HepG2 (cell line): ENCODE data around the gene SRSF7. TPM values are rescaled to one million over a fixed set of nuclear protein-coding genes. Genes with fewer than 3 reads are reported as not detected.

Experiments
- HNRNPLL ChIP-seq: fragments of 200-400 bp; formaldehyde crosslinking; IDR thresholded peaks from 2 replicates; pipeline ENCODE4 v1.6.1; 2017; ENCODE audit warnings: mild to moderate bottlenecking, low read depth, low read length; ENCODE audit not compliant: poor library complexity, severe bottlenecking
- JUNB ChIP-seq: sonication (generic); formaldehyde crosslinking; IDR thresholded peaks from 2 replicates; pipeline ENCODE4 v1.8.0; 2022; ENCODE audit warnings: missing genetic modification reagents, mild to moderate bottlenecking, borderline replicate concordance
- KLF9 ChIP-seq: IDR thresholded peaks from 2 replicates; pipeline ENCODE4 v1.6.1; 2016; ENCODE audit warnings: low read depth
- SAFB2 ChIP-seq: sonication (generic); formaldehyde crosslinking; IDR thresholded peaks from 2 replicates; pipeline ENCODE4 v1.5.1; 2020; ENCODE audit warnings: missing genetic modification reagents, low read depth, mild to moderate bottlenecking, borderline replicate concordance
- SOX13 ChIP-seq, 3 experiments: fragments of 450-650 bp in 1 of 3; sonication (generic) in 1 of 3; formaldehyde crosslinking in 1 of 3; IDR thresholded peaks in 2 of 3; conservative IDR thresholded peaks in 1 of 3; 2 replicates each; pipeline versions ENCODE4 v1.5.0 to v1.6.1; 2016 to 2020; ENCODE audit warnings: antibody characterized with exemption in 1 of 3, mild to moderate bottlenecking in 1 of 3, missing compliant biosample characterization in 1 of 3, missing genetic modification reagents in 1 of 3, moderate library complexity in 1 of 3
- SPEN ChIP-seq: sonication (generic); formaldehyde crosslinking; IDR thresholded peaks from 2 replicates; pipeline ENCODE4 v1.5.1; 2020; ENCODE audit warnings: low read depth, mild to moderate bottlenecking, missing genetic modification reagents
- TCF7L2 ChIP-seq: IDR thresholded peaks from 2 replicates; pipeline ENCODE4 v1.6.1; 2011; ENCODE audit warnings: mild to moderate bottlenecking, low read depth, low read length, moderate library complexity
- ZEB1 ChIP-seq: IDR thresholded peaks from 2 replicates; pipeline ENCODE4 v1.6.1; 2012; ENCODE audit warnings: mild to moderate bottlenecking, low read depth, inconsistent platforms; ENCODE audit not compliant: insufficient replicate concordance
- ZNF451 ChIP-seq: sonication (generic); formaldehyde crosslinking; IDR thresholded peaks from 2 replicates; pipeline ENCODE4 v1.5.0; 2020; ENCODE audit warnings: mild to moderate bottlenecking, missing genetic modification reagents
- ZNF577 ChIP-seq: sonication (generic); formaldehyde crosslinking; IDR thresholded peaks from 2 replicates; pipeline ENCODE4 v1.4.0; 2020; ENCODE audit warnings: mild to moderate bottlenecking, low read depth, missing genetic modification reagents, borderline replicate concordance
- ZSCAN31 ChIP-seq: sonication (generic); formaldehyde crosslinking; IDR thresholded peaks from 2 replicates; pipeline ENCODE4 v1.5.0; 2020; ENCODE audit warnings: low read depth, mild to moderate bottlenecking, missing genetic modification reagents
- polyA plus RNA-seq, 8 experiments: library from polyadenylated mRNA; depleted of rRNA in 3 of 8; stranded (reverse) in 7 of 8; unstranded in 1 of 8; fragments of >200 nt; fragmentation: Illumina TruSeq in 4 of 8; extraction: Trizol in 4 of 8; gene quantifications; 2 replicates each; pipeline versions ENCODE4 v1.2.1 to v1.2.3, GENCODE V29; 2011 to 2016; ENCODE audit warnings: low read depth in 4 of 8, missing spikeins in 1 of 8, mixed read lengths in 1 of 8; ENCODE audit not compliant: insufficient read depth in 1 of 8
- total RNA-seq, 5 experiments: library from RNA; depleted of rRNA; stranded (reverse); fragments of >200 nt; fragmentation: Illumina TruSeq; extraction: Trizol; gene quantifications; 2 replicates each; pipeline ENCODE4 v1.2.3, GENCODE V29; 2016; ENCODE audit warnings: low read depth in 1 of 5
- TF ChIP-seq, protein P1 (sequence below): sonication (generic); formaldehyde crosslinking; IDR thresholded peaks from 2 replicates; pipeline ENCODE4 v1.4.0; 2020; ENCODE audit warnings: missing genetic modification reagents, borderline replicate concordance
- TF ChIP-seq, protein P2 (sequence below): sonication (generic); formaldehyde crosslinking; IDR thresholded peaks from 2 replicates; pipeline ENCODE4 v1.5.0; 2020; ENCODE audit warnings: mild to moderate bottlenecking, missing genetic modification reagents
- TF ChIP-seq, protein P3 (sequence below): sonication (generic); formaldehyde crosslinking; IDR thresholded peaks from 2 replicates; pipeline ENCODE4 v1.5.0; 2020; ENCODE audit warnings: missing genetic modification reagents, mild to moderate bottlenecking, borderline replicate concordance
- TF ChIP-seq, protein P4 (sequence below): sonication (generic); formaldehyde crosslinking; IDR thresholded peaks from 2 replicates; pipeline ENCODE4 v1.5.1; 2020; ENCODE audit warnings: mild to moderate bottlenecking, missing genetic modification reagents, borderline replicate concordance
- TF ChIP-seq, protein P5 (sequence below): sonication (generic); formaldehyde crosslinking; IDR thresholded peaks from 2 replicates; pipeline ENCODE4 v1.9.0; 2021; ENCODE audit warnings: missing genetic modification reagents, mild to moderate bottlenecking, borderline replicate concordance

Gene SRSF7
- total and polyA plus RNA-seq, 2 of the 13 experiments (the other 11 are each of a cell fraction or from before 2014, with no cell fraction given), result 172 to 275 TPM

DNA sequence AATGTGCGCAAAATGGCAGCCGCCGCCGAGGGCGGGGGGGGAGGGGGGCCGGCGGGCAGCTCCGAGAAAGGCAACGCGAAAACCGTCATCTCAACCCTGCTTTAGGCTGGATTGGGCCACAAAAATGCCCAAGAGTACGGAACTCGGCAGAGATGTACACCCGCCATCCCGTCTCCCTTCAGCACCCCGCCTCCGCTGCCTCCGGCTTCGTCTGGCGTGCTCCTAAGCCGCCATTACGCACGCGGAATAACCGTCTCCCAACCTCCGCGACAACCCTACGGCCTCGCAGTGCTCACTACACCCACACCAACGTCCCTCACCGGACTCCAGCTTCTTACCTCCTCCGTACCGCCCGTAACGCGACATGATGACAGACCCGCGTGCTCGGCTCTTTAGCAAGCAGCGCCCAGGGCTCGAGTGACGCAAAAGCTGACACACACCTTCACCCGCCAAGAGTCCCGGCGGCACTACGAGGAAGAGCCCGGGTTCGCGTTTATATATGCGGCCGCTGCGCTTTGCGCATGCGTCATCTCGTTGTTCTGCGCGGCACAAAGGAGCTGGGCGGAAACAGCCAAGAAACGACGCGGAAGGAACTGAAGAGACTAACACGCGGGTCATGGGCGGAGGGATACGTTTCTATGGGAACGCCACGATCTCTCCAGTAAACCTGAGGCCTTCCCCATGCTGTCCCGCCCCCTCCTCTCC, at the start of gene SRSF7 (continued):
- TF ChIP-seq, protein P1, sequence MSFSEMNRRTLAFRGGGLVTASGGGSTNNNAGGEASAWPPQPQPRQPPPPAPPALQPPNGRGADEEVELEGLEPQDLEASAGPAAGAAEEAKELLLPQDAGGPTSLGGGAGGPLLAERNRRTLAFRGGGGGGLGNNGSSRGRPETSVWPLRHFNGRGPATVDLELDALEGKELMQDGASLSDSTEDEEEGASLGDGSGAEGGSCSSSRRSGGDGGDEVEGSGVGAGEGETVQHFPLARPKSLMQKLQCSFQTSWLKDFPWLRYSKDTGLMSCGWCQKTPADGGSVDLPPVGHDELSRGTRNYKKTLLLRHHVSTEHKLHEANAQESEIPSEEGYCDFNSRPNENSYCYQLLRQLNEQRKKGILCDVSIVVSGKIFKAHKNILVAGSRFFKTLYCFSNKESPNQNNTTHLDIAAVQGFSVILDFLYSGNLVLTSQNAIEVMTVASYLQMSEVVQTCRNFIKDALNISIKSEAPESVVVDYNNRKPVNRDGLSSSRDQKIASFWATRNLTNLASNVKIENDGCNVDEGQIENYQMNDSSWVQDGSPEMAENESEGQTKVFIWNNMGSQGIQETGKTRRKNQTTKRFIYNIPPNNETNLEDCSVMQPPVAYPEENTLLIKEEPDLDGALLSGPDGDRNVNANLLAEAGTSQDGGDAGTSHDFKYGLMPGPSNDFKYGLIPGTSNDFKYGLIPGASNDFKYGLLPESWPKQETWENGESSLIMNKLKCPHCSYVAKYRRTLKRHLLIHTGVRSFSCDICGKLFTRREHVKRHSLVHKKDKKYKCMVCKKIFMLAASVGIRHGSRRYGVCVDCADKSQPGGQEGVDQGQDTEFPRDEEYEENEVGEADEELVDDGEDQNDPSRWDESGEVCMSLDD, result 0 out of 2 replicates have a peak, but pooled peaks have one; percentile 23
- TF ChIP-seq, protein P2, sequence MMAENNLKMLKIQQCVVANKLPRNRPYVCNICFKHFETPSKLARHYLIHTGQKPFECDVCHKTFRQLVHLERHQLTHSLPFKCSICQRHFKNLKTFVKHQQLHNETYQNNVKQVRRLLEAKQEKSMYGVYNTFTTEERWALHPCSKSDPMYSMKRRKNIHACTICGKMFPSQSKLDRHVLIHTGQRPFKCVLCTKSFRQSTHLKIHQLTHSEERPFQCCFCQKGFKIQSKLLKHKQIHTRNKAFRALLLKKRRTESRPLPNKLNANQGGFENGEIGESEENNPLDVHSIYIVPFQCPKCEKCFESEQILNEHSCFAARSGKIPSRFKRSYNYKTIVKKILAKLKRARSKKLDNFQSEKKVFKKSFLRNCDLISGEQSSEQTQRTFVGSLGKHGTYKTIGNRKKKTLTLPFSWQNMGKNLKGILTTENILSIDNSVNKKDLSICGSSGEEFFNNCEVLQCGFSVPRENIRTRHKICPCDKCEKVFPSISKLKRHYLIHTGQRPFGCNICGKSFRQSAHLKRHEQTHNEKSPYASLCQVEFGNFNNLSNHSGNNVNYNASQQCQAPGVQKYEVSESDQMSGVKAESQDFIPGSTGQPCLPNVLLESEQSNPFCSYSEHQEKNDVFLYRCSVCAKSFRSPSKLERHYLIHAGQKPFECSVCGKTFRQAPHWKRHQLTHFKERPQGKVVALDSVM (CRISPR knock-in tag), result peak; percentile 79
- peak; percentile 88 for TF ChIP-seq ZSCAN31 (CRISPR knock-in tag)
- peak; percentile 85 for TF ChIP-seq JUNB (CRISPR knock-in tag)
- TF ChIP-seq KLF9 (CRISPR knock-in tag), result no peak; the same call in 1 of the 2 replicates
- TF ChIP-seq, protein P3, sequence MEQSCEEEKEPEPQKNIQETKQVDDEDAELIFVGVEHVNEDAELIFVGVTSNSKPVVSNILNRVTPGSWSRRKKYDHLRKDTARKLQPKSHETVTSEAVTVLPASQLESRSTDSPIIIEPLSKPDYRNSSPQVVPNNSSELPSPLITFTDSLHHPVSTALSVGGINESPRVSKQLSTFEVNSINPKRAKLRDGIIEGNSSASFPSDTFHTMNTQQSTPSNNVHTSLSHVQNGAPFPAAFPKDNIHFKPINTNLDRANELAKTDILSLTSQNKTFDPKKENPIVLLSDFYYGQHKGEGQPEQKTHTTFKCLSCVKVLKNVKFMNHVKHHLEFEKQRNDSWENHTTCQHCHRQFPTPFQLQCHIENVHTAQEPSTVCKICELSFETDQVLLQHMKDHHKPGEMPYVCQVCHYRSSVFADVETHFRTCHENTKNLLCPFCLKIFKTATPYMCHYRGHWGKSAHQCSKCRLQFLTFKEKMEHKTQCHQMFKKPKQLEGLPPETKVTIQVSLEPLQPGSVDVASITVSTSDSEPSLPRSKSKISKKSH, result peak; percentile 75; the same call in 1 of the 2 replicates
- TF ChIP-seq SAFB2, result peak; percentile 60; the same call in 1 of the 2 replicates
- TF ChIP-seq ZNF577, result no peak
- TF ChIP-seq ZNF451 (CRISPR knock-in tag), result peak; percentile 94
- peak; percentile 94 for TF ChIP-seq HNRNPLL
- TF ChIP-seq, protein P4, sequence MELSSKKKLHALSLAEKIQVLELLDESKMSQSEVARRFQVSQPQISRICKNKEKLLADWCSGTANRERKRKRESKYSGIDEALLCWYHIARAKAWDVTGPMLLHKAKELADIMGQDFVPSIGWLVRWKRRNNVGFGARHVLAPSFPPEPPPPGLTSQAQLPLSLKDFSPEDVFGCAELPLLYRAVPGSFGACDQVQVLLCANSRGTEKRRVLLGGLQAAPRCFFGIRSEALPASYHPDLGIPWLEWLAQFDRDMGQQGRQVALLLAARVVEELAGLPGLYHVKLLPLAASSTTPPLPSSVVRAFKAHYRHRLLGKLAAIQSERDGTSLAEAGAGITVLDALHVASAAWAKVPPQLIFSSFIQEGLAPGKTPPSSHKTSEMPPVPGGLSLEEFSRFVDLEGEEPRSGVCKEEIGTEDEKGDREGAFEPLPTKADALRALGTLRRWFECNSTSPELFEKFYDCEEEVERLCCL (CRISPR knock-in tag), result peak; percentile 94
- TF ChIP-seq SPEN, result peak; percentile 53; the same call in 1 of the 2 replicates
- TF ChIP-seq, protein P5, sequence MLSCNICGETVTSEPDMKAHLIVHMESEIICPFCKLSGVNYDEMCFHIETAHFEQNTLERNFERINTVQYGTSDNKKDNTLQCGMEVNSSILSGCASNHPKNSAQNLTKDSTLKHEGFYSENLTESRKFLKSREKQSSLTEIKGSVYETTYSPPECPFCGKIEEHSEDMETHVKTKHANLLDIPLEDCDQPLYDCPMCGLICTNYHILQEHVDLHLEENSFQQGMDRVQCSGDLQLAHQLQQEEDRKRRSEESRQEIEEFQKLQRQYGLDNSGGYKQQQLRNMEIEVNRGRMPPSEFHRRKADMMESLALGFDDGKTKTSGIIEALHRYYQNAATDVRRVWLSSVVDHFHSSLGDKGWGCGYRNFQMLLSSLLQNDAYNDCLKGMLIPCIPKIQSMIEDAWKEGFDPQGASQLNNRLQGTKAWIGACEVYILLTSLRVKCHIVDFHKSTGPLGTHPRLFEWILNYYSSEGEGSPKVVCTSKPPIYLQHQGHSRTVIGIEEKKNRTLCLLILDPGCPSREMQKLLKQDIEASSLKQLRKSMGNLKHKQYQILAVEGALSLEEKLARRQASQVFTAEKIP (CRISPR knock-in tag), result no peak
- TF ChIP-seq TCF7L2, result no peak
- no peak for TF ChIP-seq ZEB1
- TF ChIP-seq SOX13 (IDR thresholded peaks at IDR 0.05), result no peak
- TF ChIP-seq SOX13 (CRISPR knock-in tag; conservative IDR thresholded peaks at IDR 0.05 in 1 of 2, IDR thresholded peaks at IDR 0.05 in 1 of 2), result peak in 1 of 2 experiments; percentile 83; a peak in 2 of 4 replicates
